Measurements from ENCODE around the gene HLA-DRB1. TPM values are rescaled to one million over a fixed set of nuclear protein-coding genes. Genes with fewer than 3 reads are reported as not detected.

HLA-DRB1 gene
- total RNA-seq, 1 experiment from 2014 or later, result 1.4 TPM

DNA sequence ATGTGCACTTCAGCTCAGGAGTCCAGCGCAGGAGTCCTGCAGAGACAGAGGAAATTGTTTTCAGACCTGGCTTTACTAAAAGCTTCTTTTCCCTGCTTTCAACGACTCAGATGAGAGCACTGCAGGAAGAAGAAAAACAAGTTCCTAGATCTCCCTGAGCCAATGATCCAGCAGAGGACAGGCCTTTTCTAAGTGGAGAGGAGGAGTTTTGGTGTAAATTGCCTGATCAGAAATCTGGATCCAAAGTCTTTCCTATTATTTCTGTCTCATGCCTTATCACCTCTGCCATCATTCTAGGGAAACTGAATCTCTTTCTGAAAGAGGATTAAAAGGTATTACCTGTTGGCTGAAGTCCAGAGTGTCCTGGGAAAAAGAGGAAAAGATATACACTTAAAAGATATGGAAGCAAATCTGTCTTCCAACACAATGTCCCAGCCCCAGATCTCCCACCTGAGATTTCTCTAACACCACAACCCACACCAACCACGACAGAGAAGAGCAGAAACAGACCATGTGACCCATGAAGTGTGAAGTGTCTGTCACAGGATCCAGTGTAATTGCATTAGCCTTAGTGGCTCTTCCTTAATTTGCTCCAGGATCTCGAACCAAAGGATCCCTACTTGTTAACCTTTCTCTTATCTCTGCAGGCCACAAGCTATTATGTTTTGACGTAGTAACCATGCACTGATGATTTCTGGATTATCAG lies 36.5 kb downstream of the HLA-DRB1 start:
- DNase-seq (ENCODE audit: low spot score) (no peak), ATAC-seq (no peak)
- POLR2A ChIA-PET, result no interaction called here
- TF ChIP-seq, protein P1, sequence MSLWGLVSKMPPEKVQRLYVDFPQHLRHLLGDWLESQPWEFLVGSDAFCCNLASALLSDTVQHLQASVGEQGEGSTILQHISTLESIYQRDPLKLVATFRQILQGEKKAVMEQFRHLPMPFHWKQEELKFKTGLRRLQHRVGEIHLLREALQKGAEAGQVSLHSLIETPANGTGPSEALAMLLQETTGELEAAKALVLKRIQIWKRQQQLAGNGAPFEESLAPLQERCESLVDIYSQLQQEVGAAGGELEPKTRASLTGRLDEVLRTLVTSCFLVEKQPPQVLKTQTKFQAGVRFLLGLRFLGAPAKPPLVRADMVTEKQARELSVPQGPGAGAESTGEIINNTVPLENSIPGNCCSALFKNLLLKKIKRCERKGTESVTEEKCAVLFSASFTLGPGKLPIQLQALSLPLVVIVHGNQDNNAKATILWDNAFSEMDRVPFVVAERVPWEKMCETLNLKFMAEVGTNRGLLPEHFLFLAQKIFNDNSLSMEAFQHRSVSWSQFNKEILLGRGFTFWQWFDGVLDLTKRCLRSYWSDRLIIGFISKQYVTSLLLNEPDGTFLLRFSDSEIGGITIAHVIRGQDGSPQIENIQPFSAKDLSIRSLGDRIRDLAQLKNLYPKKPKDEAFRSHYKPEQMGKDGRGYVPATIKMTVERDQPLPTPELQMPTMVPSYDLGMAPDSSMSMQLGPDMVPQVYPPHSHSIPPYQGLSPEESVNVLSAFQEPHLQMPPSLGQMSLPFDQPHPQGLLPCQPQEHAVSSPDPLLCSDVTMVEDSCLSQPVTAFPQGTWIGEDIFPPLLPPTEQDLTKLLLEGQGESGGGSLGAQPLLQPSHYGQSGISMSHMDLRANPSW (CRISPR knock-in tag; conservative IDR thresholded peaks at IDR 0.05; ENCODE audit: low read depth), result no peak
- TF ChIP-seq TEAD4 (CRISPR knock-in tag; IDR thresholded peaks at IDR 0.05) (no peak), JAZF1 (CRISPR knock-in tag; IDR thresholded peaks at IDR 0.05) (no peak), MXD4 (CRISPR knock-in tag; IDR thresholded peaks at IDR 0.05; ENCODE audit: borderline replicate concordance) (no peak), ZNF416 (CRISPR knock-in tag; IDR thresholded peaks at IDR 0.05) (no peak), SP1 (CRISPR knock-in tag; conservative IDR thresholded peaks at IDR 0.05) (no peak), TP53 (CRISPR knock-in tag; IDR thresholded peaks at IDR 0.05) (no peak), ZNF396 (CRISPR knock-in tag; IDR thresholded peaks at IDR 0.05; ENCODE audit: borderline replicate concordance) (no peak), SMAD4 (CRISPR knock-in tag; IDR thresholded peaks at IDR 0.05) (no peak), SMAD3 (CRISPR knock-in tag; IDR thresholded peaks at IDR 0.05; ENCODE audit: borderline replicate concordance) (no peak)
- TF ChIP-seq, protein P2, sequence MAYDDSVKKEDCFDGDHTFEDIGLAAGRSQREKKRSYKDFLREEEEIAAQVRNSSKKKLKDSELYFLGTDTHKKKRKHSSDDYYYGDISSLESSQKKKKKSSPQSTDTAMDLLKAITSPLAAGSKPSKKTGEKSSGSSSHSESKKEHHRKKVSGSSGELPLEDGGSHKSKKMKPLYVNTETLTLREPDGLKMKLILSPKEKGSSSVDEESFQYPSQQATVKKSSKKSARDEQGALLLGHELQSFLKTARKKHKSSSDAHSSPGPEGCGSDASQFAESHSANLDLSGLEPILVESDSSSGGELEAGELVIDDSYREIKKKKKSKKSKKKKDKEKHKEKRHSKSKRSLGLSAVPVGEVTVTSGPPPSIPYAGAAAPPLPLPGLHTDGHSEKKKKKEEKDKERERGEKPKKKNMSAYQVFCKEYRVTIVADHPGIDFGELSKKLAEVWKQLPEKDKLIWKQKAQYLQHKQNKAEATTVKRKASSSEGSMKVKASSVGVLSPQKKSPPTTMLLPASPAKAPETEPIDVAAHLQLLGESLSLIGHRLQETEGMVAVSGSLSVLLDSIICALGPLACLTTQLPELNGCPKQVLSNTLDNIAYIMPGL (CRISPR knock-in tag; IDR thresholded peaks at IDR 0.05), result no peak
- TF ChIP-seq, protein P3, sequence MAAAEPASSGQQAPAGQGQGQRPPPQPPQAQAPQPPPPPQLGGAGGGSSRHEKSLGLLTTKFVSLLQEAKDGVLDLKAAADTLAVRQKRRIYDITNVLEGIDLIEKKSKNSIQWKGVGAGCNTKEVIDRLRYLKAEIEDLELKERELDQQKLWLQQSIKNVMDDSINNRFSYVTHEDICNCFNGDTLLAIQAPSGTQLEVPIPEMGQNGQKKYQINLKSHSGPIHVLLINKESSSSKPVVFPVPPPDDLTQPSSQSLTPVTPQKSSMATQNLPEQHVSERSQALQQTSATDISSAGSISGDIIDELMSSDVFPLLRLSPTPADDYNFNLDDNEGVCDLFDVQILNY (CRISPR knock-in tag; IDR thresholded peaks at IDR 0.05), result no peak
- TF ChIP-seq, protein P4, sequence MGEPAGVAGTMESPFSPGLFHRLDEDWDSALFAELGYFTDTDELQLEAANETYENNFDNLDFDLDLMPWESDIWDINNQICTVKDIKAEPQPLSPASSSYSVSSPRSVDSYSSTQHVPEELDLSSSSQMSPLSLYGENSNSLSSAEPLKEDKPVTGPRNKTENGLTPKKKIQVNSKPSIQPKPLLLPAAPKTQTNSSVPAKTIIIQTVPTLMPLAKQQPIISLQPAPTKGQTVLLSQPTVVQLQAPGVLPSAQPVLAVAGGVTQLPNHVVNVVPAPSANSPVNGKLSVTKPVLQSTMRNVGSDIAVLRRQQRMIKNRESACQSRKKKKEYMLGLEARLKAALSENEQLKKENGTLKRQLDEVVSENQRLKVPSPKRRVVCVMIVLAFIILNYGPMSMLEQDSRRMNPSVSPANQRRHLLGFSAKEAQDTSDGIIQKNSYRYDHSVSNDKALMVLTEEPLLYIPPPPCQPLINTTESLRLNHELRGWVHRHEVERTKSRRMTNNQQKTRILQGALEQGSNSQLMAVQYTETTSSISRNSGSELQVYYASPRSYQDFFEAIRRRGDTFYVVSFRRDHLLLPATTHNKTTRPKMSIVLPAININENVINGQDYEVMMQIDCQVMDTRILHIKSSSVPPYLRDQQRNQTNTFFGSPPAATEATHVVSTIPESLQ (CRISPR knock-in tag; IDR thresholded peaks at IDR 0.05), result no peak
- TF ChIP-seq, protein P5, sequence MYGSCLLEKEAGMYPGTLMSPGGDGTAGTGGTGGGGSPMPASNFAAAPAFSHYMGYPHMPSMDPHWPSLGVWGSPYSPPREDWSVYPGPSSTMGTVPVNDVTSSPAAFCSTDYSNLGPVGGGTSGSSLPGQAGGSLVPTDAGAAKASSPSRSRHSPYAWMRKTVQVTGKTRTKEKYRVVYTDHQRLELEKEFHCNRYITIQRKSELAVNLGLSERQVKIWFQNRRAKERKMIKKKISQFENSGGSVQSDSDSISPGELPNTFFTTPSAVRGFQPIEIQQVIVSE (CRISPR knock-in tag; IDR thresholded peaks at IDR 0.05; ENCODE audit: borderline replicate concordance), result no peak
- TF ChIP-seq, protein P6, sequence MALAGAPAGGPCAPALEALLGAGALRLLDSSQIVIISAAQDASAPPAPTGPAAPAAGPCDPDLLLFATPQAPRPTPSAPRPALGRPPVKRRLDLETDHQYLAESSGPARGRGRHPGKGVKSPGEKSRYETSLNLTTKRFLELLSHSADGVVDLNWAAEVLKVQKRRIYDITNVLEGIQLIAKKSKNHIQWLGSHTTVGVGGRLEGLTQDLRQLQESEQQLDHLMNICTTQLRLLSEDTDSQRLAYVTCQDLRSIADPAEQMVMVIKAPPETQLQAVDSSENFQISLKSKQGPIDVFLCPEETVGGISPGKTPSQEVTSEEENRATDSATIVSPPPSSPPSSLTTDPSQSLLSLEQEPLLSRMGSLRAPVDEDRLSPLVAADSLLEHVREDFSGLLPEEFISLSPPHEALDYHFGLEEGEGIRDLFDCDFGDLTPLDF (CRISPR knock-in tag; IDR thresholded peaks at IDR 0.05), result no peak
- TF ChIP-seq, protein P7, sequence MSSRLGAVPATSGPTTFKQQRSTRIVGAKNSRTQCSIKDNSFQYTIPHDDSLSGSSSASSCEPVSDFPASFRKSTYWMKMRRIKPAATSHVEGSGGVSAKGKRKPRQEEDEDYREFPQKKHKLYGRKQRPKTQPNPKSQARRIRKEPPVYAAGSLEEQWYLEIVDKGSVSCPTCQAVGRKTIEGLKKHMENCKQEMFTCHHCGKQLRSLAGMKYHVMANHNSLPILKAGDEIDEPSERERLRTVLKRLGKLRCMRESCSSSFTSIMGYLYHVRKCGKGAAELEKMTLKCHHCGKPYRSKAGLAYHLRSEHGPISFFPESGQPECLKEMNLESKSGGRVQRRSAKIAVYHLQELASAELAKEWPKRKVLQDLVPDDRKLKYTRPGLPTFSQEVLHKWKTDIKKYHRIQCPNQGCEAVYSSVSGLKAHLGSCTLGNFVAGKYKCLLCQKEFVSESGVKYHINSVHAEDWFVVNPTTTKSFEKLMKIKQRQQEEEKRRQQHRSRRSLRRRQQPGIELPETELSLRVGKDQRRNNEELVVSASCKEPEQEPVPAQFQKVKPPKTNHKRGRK (CRISPR knock-in tag; IDR thresholded peaks at IDR 0.05; ENCODE audit: borderline replicate concordance), result no peak
- TF ChIP-seq, protein P8, sequence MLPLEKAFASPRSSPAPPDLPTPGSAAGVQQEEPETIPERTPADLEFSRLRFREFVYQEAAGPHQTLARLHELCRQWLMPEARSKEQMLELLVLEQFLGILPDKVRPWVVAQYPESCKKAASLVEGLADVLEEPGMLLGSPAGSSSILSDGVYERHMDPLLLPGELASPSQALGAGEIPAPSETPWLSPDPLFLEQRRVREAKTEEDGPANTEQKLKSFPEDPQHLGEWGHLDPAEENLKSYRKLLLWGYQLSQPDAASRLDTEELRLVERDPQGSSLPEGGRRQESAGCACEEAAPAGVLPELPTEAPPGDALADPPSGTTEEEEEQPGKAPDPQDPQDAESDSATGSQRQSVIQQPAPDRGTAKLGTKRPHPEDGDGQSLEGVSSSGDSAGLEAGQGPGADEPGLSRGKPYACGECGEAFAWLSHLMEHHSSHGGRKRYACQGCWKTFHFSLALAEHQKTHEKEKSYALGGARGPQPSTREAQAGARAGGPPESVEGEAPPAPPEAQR (CRISPR knock-in tag; IDR thresholded peaks at IDR 0.05), result no peak
- TF ChIP-seq, protein P9, sequence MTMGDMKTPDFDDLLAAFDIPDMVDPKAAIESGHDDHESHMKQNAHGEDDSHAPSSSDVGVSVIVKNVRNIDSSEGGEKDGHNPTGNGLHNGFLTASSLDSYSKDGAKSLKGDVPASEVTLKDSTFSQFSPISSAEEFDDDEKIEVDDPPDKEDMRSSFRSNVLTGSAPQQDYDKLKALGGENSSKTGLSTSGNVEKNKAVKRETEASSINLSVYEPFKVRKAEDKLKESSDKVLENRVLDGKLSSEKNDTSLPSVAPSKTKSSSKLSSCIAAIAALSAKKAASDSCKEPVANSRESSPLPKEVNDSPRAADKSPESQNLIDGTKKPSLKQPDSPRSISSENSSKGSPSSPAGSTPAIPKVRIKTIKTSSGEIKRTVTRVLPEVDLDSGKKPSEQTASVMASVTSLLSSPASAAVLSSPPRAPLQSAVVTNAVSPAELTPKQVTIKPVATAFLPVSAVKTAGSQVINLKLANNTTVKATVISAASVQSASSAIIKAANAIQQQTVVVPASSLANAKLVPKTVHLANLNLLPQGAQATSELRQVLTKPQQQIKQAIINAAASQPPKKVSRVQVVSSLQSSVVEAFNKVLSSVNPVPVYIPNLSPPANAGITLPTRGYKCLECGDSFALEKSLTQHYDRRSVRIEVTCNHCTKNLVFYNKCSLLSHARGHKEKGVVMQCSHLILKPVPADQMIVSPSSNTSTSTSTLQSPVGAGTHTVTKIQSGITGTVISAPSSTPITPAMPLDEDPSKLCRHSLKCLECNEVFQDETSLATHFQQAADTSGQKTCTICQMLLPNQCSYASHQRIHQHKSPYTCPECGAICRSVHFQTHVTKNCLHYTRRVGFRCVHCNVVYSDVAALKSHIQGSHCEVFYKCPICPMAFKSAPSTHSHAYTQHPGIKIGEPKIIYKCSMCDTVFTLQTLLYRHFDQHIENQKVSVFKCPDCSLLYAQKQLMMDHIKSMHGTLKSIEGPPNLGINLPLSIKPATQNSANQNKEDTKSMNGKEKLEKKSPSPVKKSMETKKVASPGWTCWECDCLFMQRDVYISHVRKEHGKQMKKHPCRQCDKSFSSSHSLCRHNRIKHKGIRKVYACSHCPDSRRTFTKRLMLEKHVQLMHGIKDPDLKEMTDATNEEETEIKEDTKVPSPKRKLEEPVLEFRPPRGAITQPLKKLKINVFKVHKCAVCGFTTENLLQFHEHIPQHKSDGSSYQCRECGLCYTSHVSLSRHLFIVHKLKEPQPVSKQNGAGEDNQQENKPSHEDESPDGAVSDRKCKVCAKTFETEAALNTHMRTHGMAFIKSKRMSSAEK (CRISPR knock-in tag; IDR thresholded peaks at IDR 0.05; ENCODE audit: borderline replicate concordance), result no peak
- no peaks in the 10 kb centered on the region for H3K36me3 Mint-ChIP-seq
- H3K9me3 Mint-ChIP-seq, result peaks cover 6% of the 10 kb centered on the region; the same call in 1 of the 2 replicates
- H3K27ac Mint-ChIP-seq, result no peak overlapping the region
- CTCF ChIA-PET, result interaction anchor here (0.7 kb wide), 1 partner anchor 11 kb away, joined by 3 read pairs; no protein-coding TSS in a partner anchor
- no peaks in the 10 kb centered on the region; the same call in 1 of the 2 replicates for H3K27me3 Mint-ChIP-seq (ENCODE audit: low read depth)
- peaks cover 6% of the 10 kb centered on the region; the same call in 1 of the 2 replicates for H3K4me1 Mint-ChIP-seq
- no peak overlapping the region for H3K4me3 Mint-ChIP-seq
